Ovary (tissue), 9 donors: Measurements from ENCODE around the gene HJURP. TPM values are rescaled to one million over a fixed set of nuclear protein-coding genes. Genes with fewer than 3 reads are reported as not detected.

Source experiments
- DNase-seq, 5 donors: peaks; one replicate each; pipeline ENCODE4 v3.0.0-alpha.2; 2019 to 2020
- H3K27ac ChIP-seq, 2 donors: fragments of 200-600 bp; one replicate each; pipeline versions ENCODE4 v1.5.1 to v1.8.0; 2019 to 2022
- H3K27me3 ChIP-seq: fragments of 200-600 bp; one replicate; pipeline ENCODE4 v1.8.0; 2022
- H3K36me3 ChIP-seq: fragments of 200-600 bp; sonication (generic); one replicate; pipeline ENCODE4 v1.5.1; 2019
- H3K4me1 ChIP-seq: one replicate; pipeline ENCODE4 v1.8.1; 2013; ENCODE audit warnings: mild to moderate bottlenecking, moderate library complexity; ENCODE audit not compliant: insufficient read depth
- H3K4me3 ChIP-seq: fragments of 200-600 bp; sonication (generic); one replicate; pipeline ENCODE4 v1.5.1; 2017
- H3K9me3 ChIP-seq, 2 donors: fragments of 200-600 bp in 1 of 2; sonication (generic) in 1 of 2; one replicate each; pipeline versions ENCODE4 v1.5.1 to v1.8.1; 2013 to 2019; ENCODE audit warnings: mild to moderate bottlenecking in 1 of 2, moderate library complexity in 1 of 2
- EP300 ChIP-seq: sonication (generic); formaldehyde crosslinking; IDR thresholded peaks from one replicate; pipeline ENCODE4 v1.6.1; 2017; ENCODE audit warnings: antibody characterized with exemption
- POLR2A ChIP-seq: fragments of 450-650 bp; IDR thresholded peaks from one replicate; pipeline ENCODE4 v1.6.1; 2017; ENCODE audit warnings: antibody characterized with exemption, mild to moderate bottlenecking, moderate library complexity
- WGBS, 3 donors: extraction: QIAGEN DNeasy Blood & Tissue Kit in 1 of 3; methylation state at CpG; one replicate each; pipeline versions ENCODE4 v1.1.5 to v1.1.7; 2013 to 2017; 5-methylcytosine and 5-hydroxymethylcytosine counted together
- intact Hi-C, 4 donors: fragments of 100-400 bp; cut with DNase I; formaldehyde crosslinking; loops; one replicate each; pipeline versions ENCODE4 v1.11.0 to v1.15.1; 2022 to 2023
- polyA plus RNA-seq, 2 donors: library from polyadenylated mRNA; stranded (reverse); fragments of 200-250 nt in 1 of 2; fragments of 350-450 nt in 1 of 2; fragmentation: Illumina TruSeq in 1 of 2; extraction: RNeasy Lipid Tissue Mini Kit (QIAGEN cat#74804) in 1 of 2; gene quantifications; one replicate each; pipeline ENCODE4 v1.2.3, GENCODE V29; 2013 to 2014
- total RNA-seq, 7 donors: library from RNA; depleted of rRNA in 2 of 7; stranded (reverse); fragments of >200 nt in 2 of 7; fragmentation: NEBNext Ultra II Directional in 3 of 7; extraction: Animal tissue kit (Norgen Biotek cat#: 25700) in 3 of 7; gene quantifications; one replicate each; pipeline versions ENCODE4 v1.1.0 to v1.2.4, GENCODE V29; 2016 to 2023
- TF ChIP-seq, protein P1 (sequence below), 3 donors: fragments of 450-650 bp in 2 of 3; fragments of 200-600 bp in 1 of 3; IDR thresholded peaks; one replicate each; pipeline versions ENCODE4 v1.5.1 to v1.8.0; 2016 to 2022; ENCODE audit warnings: antibody characterized with exemption in 3 of 3, mild to moderate bottlenecking in 1 of 3
- donor health status: DM: no; HTN: no; CAD: no; lungs with moderate emphysema.
- donor health status: DM: no; HTN: no; CAD: no.
- donor health status: Bipolar disorder and iron deficiency.
- donor health status: DM: yes; HTN: yes; CAD: no.
- donor health status: DM: no; HTN: no; CAD: no.
- donor health status: DM: yes; HTN: yes; CAD: no.

Gene HJURP
- total and polyA plus RNA-seq, 9 donors = 0.07 to 1.5 (median 0.94) TPM; not detected in 4

DNA sequence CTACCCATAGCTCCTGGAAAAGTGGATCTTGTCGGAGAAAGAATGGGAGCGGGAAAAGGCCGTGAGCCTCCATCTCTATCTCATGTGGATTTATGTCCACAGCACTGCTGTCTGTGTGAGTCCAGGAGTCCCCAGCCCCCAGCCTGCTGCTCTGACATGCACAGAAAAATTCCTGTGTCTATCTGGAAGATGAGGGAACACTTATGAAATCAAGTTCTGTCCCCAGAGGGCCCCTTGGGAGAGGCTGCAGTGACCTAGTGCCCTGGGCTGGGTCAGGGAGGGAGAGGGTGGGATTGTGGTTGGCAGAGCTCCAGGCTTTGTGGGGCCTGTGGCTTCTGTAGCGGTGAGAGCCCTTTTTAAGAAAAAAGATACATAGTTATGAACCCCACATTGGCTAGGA lies 37.6 kb downstream of the HJURP start:
- Histone ChIP-seq H3K27me3 (no peaks in the 10 kb centered on the region), H3K4me1 (no peaks in the 10 kb centered on the region), H3K36me3 (no peaks in the 10 kb centered on the region), H3K9me3 (no peaks in the 10 kb centered on the region), H3K27ac (no peak overlapping the region), H3K4me3 (no peak overlapping the region)
- peak in 1 of 5 donors; percentile 17 for DNase-seq
- 69 to 74% (median 71%) methylated on average over 4 of the region's 4 CpGs for WGBS, 3 donors
- TF ChIP-seq EP300 (no peak), POLR2A (no peak)
- TF ChIP-seq, protein P1, sequence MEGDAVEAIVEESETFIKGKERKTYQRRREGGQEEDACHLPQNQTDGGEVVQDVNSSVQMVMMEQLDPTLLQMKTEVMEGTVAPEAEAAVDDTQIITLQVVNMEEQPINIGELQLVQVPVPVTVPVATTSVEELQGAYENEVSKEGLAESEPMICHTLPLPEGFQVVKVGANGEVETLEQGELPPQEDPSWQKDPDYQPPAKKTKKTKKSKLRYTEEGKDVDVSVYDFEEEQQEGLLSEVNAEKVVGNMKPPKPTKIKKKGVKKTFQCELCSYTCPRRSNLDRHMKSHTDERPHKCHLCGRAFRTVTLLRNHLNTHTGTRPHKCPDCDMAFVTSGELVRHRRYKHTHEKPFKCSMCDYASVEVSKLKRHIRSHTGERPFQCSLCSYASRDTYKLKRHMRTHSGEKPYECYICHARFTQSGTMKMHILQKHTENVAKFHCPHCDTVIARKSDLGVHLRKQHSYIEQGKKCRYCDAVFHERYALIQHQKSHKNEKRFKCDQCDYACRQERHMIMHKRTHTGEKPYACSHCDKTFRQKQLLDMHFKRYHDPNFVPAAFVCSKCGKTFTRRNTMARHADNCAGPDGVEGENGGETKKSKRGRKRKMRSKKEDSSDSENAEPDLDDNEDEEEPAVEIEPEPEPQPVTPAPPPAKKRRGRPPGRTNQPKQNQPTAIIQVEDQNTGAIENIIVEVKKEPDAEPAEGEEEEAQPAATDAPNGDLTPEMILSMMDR (IDR thresholded peaks at IDR 0.05) = no peak
- intact Hi-C loops = no loop called here

DNA sequence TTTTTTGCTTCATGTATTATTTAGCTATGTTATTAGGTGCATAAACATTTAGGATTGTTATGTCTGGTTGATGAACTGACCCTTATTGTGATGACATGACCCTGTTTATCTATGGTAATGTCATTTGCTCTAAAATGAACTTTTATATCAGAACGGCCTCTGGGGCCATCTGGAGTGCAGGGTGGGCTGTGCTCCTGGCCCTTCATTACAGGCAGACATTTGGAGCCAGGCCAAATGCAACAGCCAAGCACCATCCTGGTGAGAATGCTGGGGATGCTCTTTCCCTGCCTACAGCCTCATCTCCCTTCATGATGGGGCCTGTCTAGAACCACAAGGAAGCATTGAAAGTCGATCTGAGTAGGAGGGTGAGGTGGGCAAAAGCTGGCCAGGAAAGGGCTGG lies 38.0 kb downstream of the HJURP start:
- WGBS, 3 donors = 30 to 42% (median 34%) methylated on average over 2 of the region's 2 CpGs
- Histone ChIP-seq H3K9me3 (no peaks in the 10 kb centered on the region), H3K27ac (no peak overlapping the region), H3K27me3 (no peaks in the 10 kb centered on the region), H3K36me3 (no peaks in the 10 kb centered on the region), H3K4me1 (no peaks in the 10 kb centered on the region), H3K4me3 (no peak overlapping the region)
- TF ChIP-seq POLR2A (no peak), EP300 (no peak)
- TF ChIP-seq, protein P1 (IDR thresholded peaks at IDR 0.05) = no peak
- intact Hi-C loops = no loop called here
- peak in 1 of 5 donors; percentile 12 for DNase-seq

DNA sequence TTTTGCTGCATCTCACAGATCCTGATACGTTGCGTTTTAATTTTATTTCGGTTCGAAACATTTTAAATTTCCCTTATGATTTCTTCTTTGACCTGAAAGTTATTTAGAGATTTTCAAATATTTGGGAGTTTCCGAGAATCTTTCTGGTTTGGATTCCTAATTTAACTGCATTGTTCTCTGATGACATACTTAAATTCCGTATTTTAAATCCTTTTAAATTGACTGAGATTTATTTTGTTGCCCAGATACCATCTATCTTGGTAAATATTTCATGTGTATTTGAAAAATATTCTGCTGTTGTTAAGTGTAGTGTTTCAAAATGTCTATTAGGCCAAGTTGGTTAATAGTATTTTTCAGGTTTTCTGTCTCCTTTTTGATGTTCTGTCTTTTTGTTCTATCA lies 38.5 kb downstream of the HJURP start:
- no peak for DNase-seq
- Histone ChIP-seq H3K4me1 (no peaks in the 10 kb centered on the region), H3K27ac (no peak overlapping the region), H3K9me3 (no peaks in the 10 kb centered on the region), H3K36me3 (no peaks in the 10 kb centered on the region), H3K4me3 (no peak overlapping the region), H3K27me3 (no peaks in the 10 kb centered on the region)
- intact Hi-C loops = no loop called here
- 67 to 77% (median 68%) methylated on average over 6 of the region's 6 CpGs for WGBS, 3 donors
- TF ChIP-seq POLR2A = no peak
- TF ChIP-seq, protein P1 (IDR thresholded peaks at IDR 0.05) = no peak
- TF ChIP-seq EP300 = no peak

DNA sequence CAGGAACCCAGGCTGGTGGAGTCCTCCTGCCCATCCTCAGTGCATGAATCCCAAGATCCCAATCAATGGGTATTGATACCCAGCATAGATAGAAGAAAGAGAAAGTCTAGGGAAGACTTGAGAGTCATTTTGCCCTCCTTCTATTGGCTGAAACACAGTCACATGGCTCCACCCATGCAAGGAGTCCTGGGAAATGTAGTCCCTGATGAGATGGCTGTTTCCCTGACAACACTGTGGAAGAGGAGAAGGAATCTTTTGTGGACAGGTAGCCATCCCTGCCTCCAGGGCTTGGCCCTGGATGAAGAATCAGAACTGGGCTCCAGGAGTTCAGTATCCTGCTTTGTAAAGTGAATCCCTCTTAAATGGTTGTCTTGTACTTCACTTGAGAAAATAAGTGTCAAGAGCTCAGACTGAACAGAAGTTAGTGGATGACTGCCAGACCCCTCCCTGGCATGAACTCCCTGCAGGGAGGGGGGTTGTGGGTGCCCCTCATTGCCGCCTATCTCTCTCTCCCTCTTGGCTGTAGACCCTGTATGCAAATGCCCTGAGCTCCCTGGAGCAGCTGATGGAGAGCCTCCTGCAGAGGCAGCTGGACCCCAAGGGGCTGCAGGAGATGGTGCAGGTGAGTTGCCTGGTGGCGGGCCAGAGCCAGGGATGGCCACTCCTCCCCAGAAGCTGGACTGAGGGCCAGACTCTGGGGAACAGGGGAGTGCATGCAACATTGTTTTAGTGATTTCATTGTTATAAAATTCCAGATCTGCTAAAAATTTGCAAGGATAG lies 40.1 kb downstream of the HJURP start:
- Histone ChIP-seq H3K27ac (no peak overlapping the region), H3K4me1 (no peaks in the 10 kb centered on the region), H3K4me3 (no peak overlapping the region), H3K36me3 (no peaks in the 10 kb centered on the region), H3K9me3 (no peaks in the 10 kb centered on the region), H3K27me3 (no peaks in the 10 kb centered on the region)
- no peak for TF ChIP-seq POLR2A
- TF ChIP-seq, protein P1 (IDR thresholded peaks at IDR 0.05) = no peak
- no peak for TF ChIP-seq EP300
- WGBS, 3 donors = 57 to 66% (median 61%) methylated on average over 2 of the region's 2 CpGs
- DNase-seq = peak in 1 of 5 donors; percentile 2
- intact Hi-C loops = no loop called here
